Activated T-helper 17 cell treated with anti-CD3 and anti-CD28 coated beads, Interleukin-2, amount 50 U/mL, for 72 hours (primary cell): ENCODE data around the gene WDR33. TPM values are rescaled to one million over a fixed set of nuclear protein-coding genes. Genes with fewer than 3 reads are reported as not detected.

Experiments
- ATAC-seq: fragments of 150-1000 bp; cut with Tn5 transposase; replicated peaks from 2 replicates; pipeline ENCODE4 v1.10.0; 2021; ENCODE audit warnings: mild to moderate bottlenecking, moderate library complexity
- H3K27ac Mint-ChIP-seq: one replicate; pipeline ENCODE4 v1.8.0; 2022; ENCODE audit warnings: mixed read lengths
- H3K27me3 Mint-ChIP-seq: one replicate; pipeline ENCODE4 v1.8.0; 2022; ENCODE audit warnings: mixed read lengths
- H3K36me3 Mint-ChIP-seq: one replicate; pipeline ENCODE4 v1.8.0; 2022; ENCODE audit warnings: low read depth, mild to moderate bottlenecking, mixed read lengths
- H3K4me1 Mint-ChIP-seq: one replicate; pipeline ENCODE4 v1.8.0; 2022; ENCODE audit warnings: mixed read lengths
- H3K4me3 Mint-ChIP-seq: one replicate; pipeline ENCODE4 v1.8.0; 2022; ENCODE audit warnings: mild to moderate bottlenecking, mixed read lengths
- H3K9me3 Mint-ChIP-seq: one replicate; pipeline ENCODE4 v1.8.0; 2022; ENCODE audit warnings: mixed read lengths
- total RNA-seq, 2 donors: library from RNA; stranded (reverse); gene quantifications; one replicate each; pipeline ENCODE4 v1.2.3, GENCODE V29; 2022

The WDR33 gene
- total RNA-seq, 2 donors from 2014 or later, result 72.6 to 80.3 TPM

GRCh38 chr2:127706215-127706990 lies 104.6 kb downstream of the WDR33 start:
- H3K27ac Mint-ChIP-seq, result peak overlapping the region; percentile 50
- no peak overlapping the region for H3K4me3 Mint-ChIP-seq
- no peaks in the 10 kb centered on the region for H3K27me3 Mint-ChIP-seq
- no peak for ATAC-seq
- H3K4me1 Mint-ChIP-seq, result peaks cover 5% of the 10 kb centered on the region
- no peaks in the 10 kb centered on the region for H3K9me3 Mint-ChIP-seq
- peaks cover 91% of the 10 kb centered on the region for H3K36me3 Mint-ChIP-seq

GRCh38 chr2:127705391-127706065 lies 105.4 kb downstream of the WDR33 start:
- ATAC-seq, result no peak
- Mint-ChIP-seq H3K27me3 (no peaks in the 10 kb centered on the region), H3K4me1 (peaks cover 7% of the 10 kb centered on the region), H3K36me3 (peaks cover 82% of the 10 kb centered on the region), H3K4me3 (no peak overlapping the region), H3K9me3 (no peaks in the 10 kb centered on the region), H3K27ac (peak overlapping the region; percentile 1)

- H3K36me3 Mint-ChIP-seq, result peaks cover 75% of the 10 kb centered on the region
- no peaks in the 10 kb centered on the region for H3K9me3 Mint-ChIP-seq
- peak overlapping the region; percentile 1 for H3K27ac Mint-ChIP-seq
- peak overlapping the region; percentile 19 for H3K4me3 Mint-ChIP-seq
- no peak for ATAC-seq
- no peaks in the 10 kb centered on the region for H3K27me3 Mint-ChIP-seq
- peaks cover 12% of the 10 kb centered on the region for H3K4me1 Mint-ChIP-seq
Measured at GRCh38 chr2:127704641-127705390, 106.2 kb downstream of the WDR33 start.

GRCh38 chr2:127703282-127703681 lies 107.7 kb downstream of the WDR33 start:
- peak overlapping the region; percentile 91 for H3K4me3 Mint-ChIP-seq
- H3K27me3 Mint-ChIP-seq, result no peaks in the 10 kb centered on the region
- no peak for ATAC-seq
- peaks cover 60% of the 10 kb centered on the region for H3K36me3 Mint-ChIP-seq
- no peaks in the 10 kb centered on the region for H3K9me3 Mint-ChIP-seq
- peaks cover 12% of the 10 kb centered on the region for H3K4me1 Mint-ChIP-seq
- no peak overlapping the region for H3K27ac Mint-ChIP-seq

GRCh38 chr2:127702395-127703009 lies 108.5 kb downstream of the WDR33 start:
- no peak for ATAC-seq
- H3K36me3 Mint-ChIP-seq, result peaks cover 52% of the 10 kb centered on the region
- peak overlapping the region; percentile 91 for H3K4me3 Mint-ChIP-seq
- H3K27ac Mint-ChIP-seq, result peak overlapping the region; percentile 95
- H3K4me1 Mint-ChIP-seq, result peaks cover 12% of the 10 kb centered on the region
- no peaks in the 10 kb centered on the region for H3K9me3 Mint-ChIP-seq
- H3K27me3 Mint-ChIP-seq, result no peaks in the 10 kb centered on the region

GRCh38 chr2:127701651-127702394 lies 109.1 kb downstream of the WDR33 start:
- H3K27ac Mint-ChIP-seq, result peak overlapping the region; percentile 95

GRCh38 chr2:127701193-127701650 lies 109.7 kb downstream of the WDR33 start, which contains the start of gene SFT2D3:
SFT2D3 (plus strand) TSS chr2:127701497; CDS start chr2:127701529, 32 bp downstream.
- Mint-ChIP-seq H3K27ac (peak within 1 kb of the TSS; percentile 95), H3K36me3 (peaks cover 41% of the 10 kb centered on the region), H3K4me3 (peak within 1 kb of the TSS; percentile 91), H3K4me1 (peaks cover 12% of the 10 kb centered on the region), H3K9me3 (no peaks in the 10 kb centered on the region), H3K27me3 (no peaks in the 10 kb centered on the region)
- ATAC-seq, result peak; percentile 87

More at GRCh38 chr2:127701651-127702394, 109.1 kb downstream of the WDR33 start:
- ATAC-seq, result peak; percentile 68
- Mint-ChIP-seq H3K4me3 (peak overlapping the region; percentile 91), H3K4me1 (peaks cover 12% of the 10 kb centered on the region), H3K36me3 (peaks cover 47% of the 10 kb centered on the region), H3K27me3 (no peaks in the 10 kb centered on the region), H3K9me3 (no peaks in the 10 kb centered on the region)

- no peaks in the 10 kb centered on the region for H3K27me3 Mint-ChIP-seq
- H3K4me1 Mint-ChIP-seq, result peaks cover 12% of the 10 kb centered on the region
- peaks cover 35% of the 10 kb centered on the region for H3K36me3 Mint-ChIP-seq
- peak; percentile 25 for ATAC-seq
- H3K4me3 Mint-ChIP-seq, result peak overlapping the region; percentile 88
- H3K9me3 Mint-ChIP-seq, result no peaks in the 10 kb centered on the region
- peak overlapping the region; percentile 92 for H3K27ac Mint-ChIP-seq
Measured at GRCh38 chr2:127700527-127701192, 110.3 kb downstream of the WDR33 start.

- ATAC-seq, result no peak
- no peak overlapping the region for H3K4me3 Mint-ChIP-seq
- peaks cover 16% of the 10 kb centered on the region for H3K36me3 Mint-ChIP-seq
- H3K27ac Mint-ChIP-seq, result peak overlapping the region; percentile 31
- peaks cover 7% of the 10 kb centered on the region for H3K4me1 Mint-ChIP-seq
- H3K27me3 Mint-ChIP-seq, result no peaks in the 10 kb centered on the region
- no peaks in the 10 kb centered on the region for H3K9me3 Mint-ChIP-seq
Measured at GRCh38 chr2:127698553-127699355, 112.2 kb downstream of the WDR33 start.

GRCh38 chr2:127697482-127698180 lies 113.3 kb downstream of the WDR33 start:
- peaks cover 7% of the 10 kb centered on the region for H3K36me3 Mint-ChIP-seq
- no peak for ATAC-seq
- H3K27ac Mint-ChIP-seq, result no peak overlapping the region

GRCh38 chr2:127695491-127696472 lies 115.2 kb downstream of the WDR33 start:
- no peak overlapping the region for H3K27ac Mint-ChIP-seq
- peaks cover 7% of the 10 kb centered on the region for H3K4me1 Mint-ChIP-seq
- H3K27me3 Mint-ChIP-seq, result no peaks in the 10 kb centered on the region
- H3K36me3 Mint-ChIP-seq, result no peaks in the 10 kb centered on the region
- peak; percentile 28 for ATAC-seq
- H3K9me3 Mint-ChIP-seq, result peaks cover 8% of the 10 kb centered on the region
- H3K4me3 Mint-ChIP-seq, result no peak overlapping the region

More at GRCh38 chr2:127697482-127698180, 113.3 kb downstream of the WDR33 start:
- H3K4me1 Mint-ChIP-seq, result peaks cover 7% of the 10 kb centered on the region
- no peaks in the 10 kb centered on the region for H3K27me3 Mint-ChIP-seq
- H3K9me3 Mint-ChIP-seq, result no peaks in the 10 kb centered on the region
- H3K4me3 Mint-ChIP-seq, result no peak overlapping the region
